Hepatocyte (in vitro differentiated cells): ENCODE results near the gene CTAG2. TPM values are rescaled to one million over a fixed set of nuclear protein-coding genes. Genes with fewer than 3 reads are reported as not detected.
"Not testable (repeated sequence)": the region's sequence is repeated elsewhere in the genome, so short reads cannot be mapped to it uniquely, and the experiment has no call there.

Source experiments
- DNase-seq: peaks from one replicate; pipeline ENCODE4 v3.0.0-alpha.2; 2016; ENCODE audit warnings: low spot score
- H2AFZ ChIP-seq: fragments of 200-600 bp; sonication (generic); 2 replicates; pipeline ENCODE4 v1.6.0; 2016; ENCODE audit warnings: antibody characterized with exemption, mild to moderate bottlenecking
- H3K27ac ChIP-seq: fragments of 200-600 bp; sonication (generic); 2 replicates; pipeline ENCODE4 v1.5.1; 2016; ENCODE audit warnings: mild to moderate bottlenecking
- H3K27me3 ChIP-seq: fragments of 200-600 bp; sonication (generic); 2 replicates; pipeline ENCODE4 v1.6.1; 2016
- H3K36me3 ChIP-seq: fragments of 200-600 bp; sonication (generic); replicated peaks from 2 replicates; pipeline ENCODE4 v1.5.1; 2016; ENCODE audit warnings: low read depth; ENCODE audit not compliant: insufficient read depth
- H3K4me1 ChIP-seq: fragments of 200-600 bp; sonication (generic); 2 replicates; pipeline ENCODE4 v1.5.1; 2016; ENCODE audit warnings: mild to moderate bottlenecking, moderate library complexity; ENCODE audit not compliant: insufficient read depth
- H3K4me2 ChIP-seq: fragments of 200-600 bp; sonication (generic); 2 replicates; pipeline ENCODE4 v1.6.0; 2016
- H3K4me3 ChIP-seq: fragments of 200-600 bp; sonication (generic); 2 replicates; pipeline ENCODE4 v1.5.1; 2016; ENCODE audit warnings: mild to moderate bottlenecking
- H3K79me2 ChIP-seq: fragments of 200-600 bp; sonication (generic); 2 replicates; pipeline ENCODE4 v1.6.0; 2017; ENCODE audit warnings: mild to moderate bottlenecking
- H3K9me2 ChIP-seq: fragments of 200-600 bp; sonication (generic); replicated peaks from 2 replicates; pipeline ENCODE4 v1.6.0; 2017; ENCODE audit warnings: mild to moderate bottlenecking; ENCODE audit not compliant: insufficient read depth
- H3K9me3 ChIP-seq: fragments of 200-600 bp; sonication (generic); 2 replicates; pipeline ENCODE4 v1.5.1; 2016; ENCODE audit warnings: low read depth, mild to moderate bottlenecking
- H4K20me1 ChIP-seq: fragments of 200-600 bp; sonication (generic); 2 replicates; pipeline ENCODE4 v1.6.0; 2016; ENCODE audit warnings: mild to moderate bottlenecking; ENCODE audit not compliant: insufficient read depth, poor library complexity, severe bottlenecking
- EZH2 ChIP-seq: fragments of 200-600 bp; sonication (generic); IDR thresholded peaks from 2 replicates; pipeline ENCODE4 v1.6.1; 2016; ENCODE audit warnings: antibody characterized with exemption, mild to moderate bottlenecking, borderline replicate concordance
- EZH2phosphoT487 ChIP-seq: fragments of 200-600 bp; sonication (generic); IDR thresholded peaks from one replicate; pipeline ENCODE4 v1.6.1; 2018; ENCODE audit warnings: antibody characterized with exemption, mild to moderate bottlenecking, low read depth, moderate library complexity; ENCODE audit not compliant: unreplicated experiment, severe bottlenecking
- WGBS: methylation state at CpG from one replicate; pipeline ENCODE4 v1.1.6; 2016; ENCODE audit warnings: low lambda C conversion rate; ENCODE audit errors: missing lambda C conversion rate; 5-methylcytosine and 5-hydroxymethylcytosine counted together
- polyA plus RNA-seq: library from polyadenylated mRNA; unstranded; fragments of >200 nt; fragmentation: Nextera tagmentation; extraction: Ambion mirVana; gene quantifications from 2 replicates; pipeline ENCODE4 v1.2.1, GENCODE V29; 2016
- total RNA-seq: library from RNA; depleted of rRNA; stranded (reverse); fragments of >200 nt; gene quantifications from 2 replicates; pipeline ENCODE4 v1.2.3, GENCODE V29; 2014
- TF ChIP-seq, protein P1 (sequence below): fragments of 200-600 bp; sonication (generic); IDR thresholded peaks from 2 replicates; pipeline ENCODE4 v1.5.1; 2016; ENCODE audit warnings: antibody characterized with exemption, mild to moderate bottlenecking; ENCODE audit not compliant: poor library complexity

CTAG2 gene
- total and polyA plus RNA-seq, 2 experiments from 2014 or later = not detected

DNA sequence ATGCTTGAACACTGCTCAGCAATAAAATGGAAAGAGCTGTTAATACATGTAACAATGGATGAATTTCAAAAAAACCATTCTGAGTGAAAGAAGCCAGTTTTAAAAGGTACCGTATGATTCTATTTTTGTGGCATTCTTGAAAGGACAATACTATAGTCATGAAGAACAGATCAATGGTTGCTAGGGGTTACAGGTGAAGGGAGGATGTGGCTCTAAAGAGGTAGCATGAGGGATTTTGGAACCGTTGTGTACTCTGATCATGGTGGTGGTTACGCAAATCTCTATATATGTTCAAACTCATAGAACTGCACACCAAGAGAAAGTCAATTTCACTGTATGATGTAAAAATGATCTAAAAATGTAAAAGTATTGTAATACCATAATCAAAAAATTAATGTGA is 40.0 kb upstream of the CTAG2 start:
- WGBS = 90% methylated on average over 3 of the region's 3 CpGs
- Histone ChIP-seq H2AFZ (no peak overlapping the region), H3K36me3 (no peaks in the 10 kb centered on the region), H3K4me3 (no peak overlapping the region), H3K27me3 (no peaks in the 10 kb centered on the region), H4K20me1 (no peaks in the 10 kb centered on the region), H3K9me3 (no peaks in the 10 kb centered on the region), H3K79me2 (no peaks in the 10 kb centered on the region), H3K4me1 (no peaks in the 10 kb centered on the region), H3K9me2 (no peaks in the 10 kb centered on the region), H3K27ac (no peak overlapping the region), H3K4me2 (no peak overlapping the region)
- no peak for DNase-seq
- TF ChIP-seq EZH2 = no peak

DNA sequence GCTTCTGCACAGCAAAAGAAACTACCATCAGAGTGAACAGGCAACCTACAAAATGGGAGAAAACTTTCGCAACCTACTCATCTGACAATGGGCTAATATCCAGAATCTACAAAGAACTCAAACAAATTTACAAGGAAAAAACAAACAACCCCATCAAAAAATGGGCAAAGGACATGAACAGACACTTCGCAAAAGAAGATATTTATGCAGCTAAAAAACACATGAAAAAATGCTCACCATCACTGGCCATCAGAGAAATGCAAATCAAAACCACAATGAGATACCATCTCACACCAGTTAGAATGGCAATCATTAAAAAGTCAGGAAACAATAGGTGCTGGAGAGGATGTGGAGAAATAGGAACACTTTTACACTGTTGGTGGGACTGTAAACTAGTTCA is 37.1 kb upstream of the CTAG2 start:
- H3K4me3 ChIP-seq, H3K4me1 ChIP-seq, H3K27me3 ChIP-seq, H3K9me3 ChIP-seq, H4K20me1 ChIP-seq, H2AFZ ChIP-seq, H3K9me2 ChIP-seq, H3K4me2 ChIP-seq, DNase-seq, H3K79me2 ChIP-seq, H3K36me3 ChIP-seq, H3K27ac ChIP-seq: not testable (repeated sequence)
- WGBS = 87% methylated on average over 2 of the region's 2 CpGs

DNA sequence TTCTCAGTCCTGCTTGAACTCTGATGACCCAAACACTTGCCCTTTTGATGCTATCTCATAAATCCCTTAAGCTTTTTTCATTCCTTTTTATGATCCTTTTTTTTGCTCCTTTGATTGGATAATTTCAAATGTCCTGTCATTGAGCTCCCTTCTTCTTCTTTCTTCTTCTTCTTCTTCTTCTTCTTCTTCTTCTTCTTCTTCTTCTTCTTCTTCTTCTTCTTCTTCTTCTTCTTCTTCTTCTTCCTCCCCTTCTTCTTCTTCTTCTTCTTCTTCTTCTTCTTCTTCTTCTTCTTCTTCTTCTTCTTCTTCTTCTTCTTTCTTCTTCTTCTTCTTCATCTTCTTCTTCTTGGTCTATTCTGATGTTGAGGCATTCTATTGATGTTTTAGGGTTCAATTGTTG is 18.7 kb upstream of the CTAG2 start:
- H2AFZ ChIP-seq = not testable (repeated sequence)

DNA sequence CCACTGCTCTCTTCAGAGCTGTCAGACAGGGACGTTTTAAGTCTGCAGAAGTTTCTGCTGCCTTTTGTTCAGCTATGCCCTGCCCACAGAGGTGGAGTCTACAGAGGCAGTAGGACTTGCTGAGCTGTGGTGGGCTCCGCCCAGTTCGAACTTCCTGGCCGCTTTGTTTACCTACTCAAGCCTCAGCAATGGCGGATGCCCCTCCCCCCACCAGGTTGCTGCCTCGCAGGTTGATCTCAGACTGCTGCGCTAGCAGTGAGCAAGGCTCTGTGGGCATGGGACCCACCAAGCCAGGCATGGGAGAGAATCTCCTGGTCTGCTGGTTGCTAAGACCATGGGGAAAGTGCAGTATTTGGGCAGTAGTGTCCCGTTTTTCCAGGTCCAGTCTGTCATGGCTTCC is 17.5 kb upstream of the CTAG2 start:
- H3K4me1 ChIP-seq, H4K20me1 ChIP-seq, H3K4me2 ChIP-seq, H3K27me3 ChIP-seq, H2AFZ ChIP-seq, H3K9me2 ChIP-seq, DNase-seq, H3K36me3 ChIP-seq, H3K4me3 ChIP-seq, H3K27ac ChIP-seq, H3K79me2 ChIP-seq, H3K9me3 ChIP-seq: not testable (repeated sequence)
- 82% methylated on average over 8 of the region's 8 CpGs for WGBS

More for the DNA sequence above, 18.7 kb upstream of the CTAG2 start:
- H3K4me3 ChIP-seq, H3K27ac ChIP-seq, DNase-seq, H3K9me3 ChIP-seq, H4K20me1 ChIP-seq, H3K4me1 ChIP-seq, H3K79me2 ChIP-seq, H3K27me3 ChIP-seq, H3K4me2 ChIP-seq, H3K36me3 ChIP-seq, H3K9me2 ChIP-seq: not testable (repeated sequence)

DNA sequence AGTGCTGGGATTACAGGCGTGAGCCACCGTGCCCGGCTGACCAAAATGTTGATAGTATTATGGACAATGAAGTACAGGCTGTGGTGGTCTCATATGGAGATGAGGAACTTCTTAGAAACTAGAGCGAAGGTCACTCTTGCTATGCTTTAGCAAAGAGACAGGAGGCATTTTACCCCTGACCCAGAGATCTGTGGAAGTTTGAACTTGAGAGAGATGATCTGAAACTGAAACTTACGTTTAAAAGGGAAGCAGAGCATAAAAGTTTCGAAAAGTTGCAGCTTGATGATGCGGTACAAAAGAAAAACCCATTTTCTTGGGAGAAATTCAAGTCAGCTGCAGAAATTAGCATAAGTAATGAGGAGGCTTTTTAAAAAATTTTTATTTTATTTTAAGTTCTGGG is 8.5 kb upstream of the CTAG2 start:
- H2AFZ ChIP-seq = no peak overlapping the region
- no peaks in the 10 kb centered on the region for H3K79me2 ChIP-seq
- no peaks in the 10 kb centered on the region for H4K20me1 ChIP-seq
- H3K27me3 ChIP-seq = no peaks in the 10 kb centered on the region
- TF ChIP-seq, protein P1, sequence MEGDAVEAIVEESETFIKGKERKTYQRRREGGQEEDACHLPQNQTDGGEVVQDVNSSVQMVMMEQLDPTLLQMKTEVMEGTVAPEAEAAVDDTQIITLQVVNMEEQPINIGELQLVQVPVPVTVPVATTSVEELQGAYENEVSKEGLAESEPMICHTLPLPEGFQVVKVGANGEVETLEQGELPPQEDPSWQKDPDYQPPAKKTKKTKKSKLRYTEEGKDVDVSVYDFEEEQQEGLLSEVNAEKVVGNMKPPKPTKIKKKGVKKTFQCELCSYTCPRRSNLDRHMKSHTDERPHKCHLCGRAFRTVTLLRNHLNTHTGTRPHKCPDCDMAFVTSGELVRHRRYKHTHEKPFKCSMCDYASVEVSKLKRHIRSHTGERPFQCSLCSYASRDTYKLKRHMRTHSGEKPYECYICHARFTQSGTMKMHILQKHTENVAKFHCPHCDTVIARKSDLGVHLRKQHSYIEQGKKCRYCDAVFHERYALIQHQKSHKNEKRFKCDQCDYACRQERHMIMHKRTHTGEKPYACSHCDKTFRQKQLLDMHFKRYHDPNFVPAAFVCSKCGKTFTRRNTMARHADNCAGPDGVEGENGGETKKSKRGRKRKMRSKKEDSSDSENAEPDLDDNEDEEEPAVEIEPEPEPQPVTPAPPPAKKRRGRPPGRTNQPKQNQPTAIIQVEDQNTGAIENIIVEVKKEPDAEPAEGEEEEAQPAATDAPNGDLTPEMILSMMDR = no peak
- no peaks in the 10 kb centered on the region for H3K9me2 ChIP-seq
- no peaks in the 10 kb centered on the region for H3K4me1 ChIP-seq
- H3K4me3 ChIP-seq = no peak overlapping the region
- no peaks in the 10 kb centered on the region for H3K9me3 ChIP-seq
- H3K4me2 ChIP-seq = no peak overlapping the region
- WGBS = 82% methylated on average over 7 of the region's 7 CpGs
- no peak overlapping the region for H3K27ac ChIP-seq
- H3K36me3 ChIP-seq = no peaks in the 10 kb centered on the region
- no peak for DNase-seq

DNA sequence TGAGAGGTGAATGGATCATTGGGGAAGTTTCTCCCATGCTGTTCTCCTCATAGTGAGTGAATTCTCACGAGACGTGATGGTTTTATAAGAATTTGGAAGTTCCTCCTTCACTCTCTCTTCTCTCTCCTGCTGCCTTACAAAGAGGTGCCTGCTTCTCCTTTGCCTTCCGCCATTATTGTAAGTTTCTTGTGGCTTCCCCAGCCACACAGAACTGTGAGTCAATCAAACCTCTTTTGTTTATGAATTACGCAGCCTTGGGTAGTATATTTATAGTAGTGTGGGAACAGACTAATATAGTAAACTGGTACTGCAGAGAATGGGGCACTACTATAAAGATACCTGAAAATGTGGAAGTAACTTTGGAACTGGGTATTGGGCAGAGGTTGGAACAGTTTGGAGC is 7.8 kb upstream of the CTAG2 start:
- no peaks in the 10 kb centered on the region for H3K9me3 ChIP-seq
- no peak overlapping the region for H3K4me2 ChIP-seq
- DNase-seq = no peak
- H3K27ac ChIP-seq = no peak overlapping the region
- H3K36me3 ChIP-seq = no peaks in the 10 kb centered on the region
- no peaks in the 10 kb centered on the region for H3K9me2 ChIP-seq
- TF ChIP-seq, protein P1 = no peak
- TF ChIP-seq EZH2phosphoT487 (no peak), EZH2 (no peak)
- no peaks in the 10 kb centered on the region for H3K79me2 ChIP-seq
- H3K4me1 ChIP-seq = no peaks in the 10 kb centered on the region
- WGBS = 81% methylated on average over 4 of the region's 4 CpGs
- no peak overlapping the region for H2AFZ ChIP-seq
- no peak overlapping the region for H3K4me3 ChIP-seq
- H3K27me3 ChIP-seq = no peaks in the 10 kb centered on the region
- no peaks in the 10 kb centered on the region for H4K20me1 ChIP-seq
